ENCODE data around the gene P3H2.

Gene P3H2

DNA sequence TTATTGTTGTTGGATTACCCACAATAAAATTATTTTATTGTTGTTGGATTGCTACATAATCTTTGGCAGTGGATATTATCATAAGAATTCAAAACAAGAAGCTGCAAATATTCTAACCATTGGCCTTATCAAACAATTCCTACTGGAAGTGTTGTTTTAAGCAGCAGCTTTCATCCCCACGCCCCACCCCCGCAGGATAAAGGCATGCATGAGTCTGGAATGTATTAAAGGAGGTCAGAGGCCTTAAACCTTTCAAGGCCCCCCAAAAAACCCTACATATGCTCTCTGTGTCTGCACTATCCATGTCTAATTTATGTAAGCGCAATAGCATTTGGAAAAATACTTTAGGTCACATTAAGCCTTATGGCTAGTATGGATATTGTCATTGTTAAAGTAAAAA, 23.1 kb downstream of the P3H2 start:
- TF ChIP-seq, protein P1, sequence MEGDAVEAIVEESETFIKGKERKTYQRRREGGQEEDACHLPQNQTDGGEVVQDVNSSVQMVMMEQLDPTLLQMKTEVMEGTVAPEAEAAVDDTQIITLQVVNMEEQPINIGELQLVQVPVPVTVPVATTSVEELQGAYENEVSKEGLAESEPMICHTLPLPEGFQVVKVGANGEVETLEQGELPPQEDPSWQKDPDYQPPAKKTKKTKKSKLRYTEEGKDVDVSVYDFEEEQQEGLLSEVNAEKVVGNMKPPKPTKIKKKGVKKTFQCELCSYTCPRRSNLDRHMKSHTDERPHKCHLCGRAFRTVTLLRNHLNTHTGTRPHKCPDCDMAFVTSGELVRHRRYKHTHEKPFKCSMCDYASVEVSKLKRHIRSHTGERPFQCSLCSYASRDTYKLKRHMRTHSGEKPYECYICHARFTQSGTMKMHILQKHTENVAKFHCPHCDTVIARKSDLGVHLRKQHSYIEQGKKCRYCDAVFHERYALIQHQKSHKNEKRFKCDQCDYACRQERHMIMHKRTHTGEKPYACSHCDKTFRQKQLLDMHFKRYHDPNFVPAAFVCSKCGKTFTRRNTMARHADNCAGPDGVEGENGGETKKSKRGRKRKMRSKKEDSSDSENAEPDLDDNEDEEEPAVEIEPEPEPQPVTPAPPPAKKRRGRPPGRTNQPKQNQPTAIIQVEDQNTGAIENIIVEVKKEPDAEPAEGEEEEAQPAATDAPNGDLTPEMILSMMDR (conservative IDR thresholded peaks at IDR 0.05; ENCODE audit: low read depth, low read length): no peak
- no peak overlapping the region for H3K4me3 ChIP-seq (ENCODE audit: low read depth, low read length)
- peak; percentile 26 for DNase-seq (ENCODE audit: low read depth)

DNA sequence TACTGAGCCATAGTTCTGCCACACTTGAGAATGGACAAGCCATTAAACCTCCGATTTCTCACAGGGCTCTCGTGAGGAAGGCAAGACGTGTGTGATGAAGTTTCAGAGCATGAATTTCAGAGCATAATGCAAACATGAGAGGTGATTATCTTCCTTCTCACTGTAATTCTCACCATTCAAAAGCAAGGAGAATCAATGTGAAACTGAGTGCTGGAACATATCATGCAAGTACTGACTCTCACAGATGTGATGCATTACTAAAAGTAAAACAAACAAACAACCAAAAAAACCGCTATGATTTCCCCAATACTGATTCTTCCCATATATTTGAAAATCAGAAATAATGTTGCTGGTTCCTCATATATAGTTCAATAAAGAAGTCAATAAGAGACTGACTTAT, 23.7 kb downstream of the P3H2 start:
- DNase-seq (ENCODE audit: low read depth): no peak
- H3K4me3 ChIP-seq (ENCODE audit: low read depth, low read length): no peak overlapping the region
- TF ChIP-seq, protein P1 (conservative IDR thresholded peaks at IDR 0.05; ENCODE audit: low read depth, low read length): no peak

DNA sequence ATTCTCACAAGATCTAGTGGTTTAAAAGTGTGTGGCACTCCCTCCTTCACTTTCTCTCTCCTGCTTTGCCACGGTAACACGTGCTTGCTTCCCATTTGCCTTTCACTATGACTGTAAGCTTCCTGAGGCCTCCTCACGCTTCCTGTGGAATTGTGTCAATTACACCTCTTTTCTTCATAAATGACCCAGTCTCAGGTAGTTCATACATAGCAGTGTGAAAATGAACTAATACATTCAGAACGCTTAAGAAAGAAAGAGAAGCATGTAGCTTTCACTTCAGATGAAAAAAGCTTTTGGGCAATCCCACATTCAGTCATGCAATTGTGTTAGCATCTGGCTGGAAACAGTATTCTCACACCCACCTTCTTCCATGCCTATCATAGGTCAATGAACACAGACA, 24.4 kb downstream of the P3H2 start:
- TF ChIP-seq, protein P1 (conservative IDR thresholded peaks at IDR 0.05; ENCODE audit: low read depth, low read length): no peak
- no peak overlapping the region for H3K4me3 ChIP-seq (ENCODE audit: low read depth, low read length)
- DNase-seq (ENCODE audit: low read depth): no peak

DNA sequence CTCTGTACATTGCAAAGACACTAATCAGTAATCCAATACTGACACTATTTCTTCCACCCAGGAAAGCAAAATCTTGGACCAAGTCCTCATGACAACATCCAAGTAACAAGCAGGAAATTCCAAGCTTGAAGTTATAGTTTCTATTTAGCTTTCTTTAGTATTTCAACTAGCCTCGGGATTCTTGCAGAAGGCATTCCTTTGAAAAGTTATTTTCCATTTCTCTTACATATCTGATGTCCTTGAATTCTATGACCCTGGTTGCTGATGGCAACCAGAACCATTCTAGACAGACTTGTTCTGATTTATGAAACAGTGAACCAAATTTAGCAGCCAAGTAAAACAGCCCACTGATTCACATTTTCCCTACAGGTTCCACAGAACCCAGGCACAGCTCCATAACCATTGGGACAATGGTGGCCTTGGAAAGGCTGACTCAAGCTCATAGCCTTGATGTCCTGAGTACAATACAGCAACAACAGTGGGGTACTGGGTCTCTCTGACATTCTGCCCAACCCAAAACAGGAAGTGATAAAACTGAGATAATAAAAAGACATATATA, 26.5 kb downstream of the P3H2 start:
- no peak overlapping the region for H3K4me3 ChIP-seq (ENCODE audit: low read depth, low read length)
- TF ChIP-seq, protein P1 (conservative IDR thresholded peaks at IDR 0.05; ENCODE audit: low read depth, low read length): no peak

DNA sequence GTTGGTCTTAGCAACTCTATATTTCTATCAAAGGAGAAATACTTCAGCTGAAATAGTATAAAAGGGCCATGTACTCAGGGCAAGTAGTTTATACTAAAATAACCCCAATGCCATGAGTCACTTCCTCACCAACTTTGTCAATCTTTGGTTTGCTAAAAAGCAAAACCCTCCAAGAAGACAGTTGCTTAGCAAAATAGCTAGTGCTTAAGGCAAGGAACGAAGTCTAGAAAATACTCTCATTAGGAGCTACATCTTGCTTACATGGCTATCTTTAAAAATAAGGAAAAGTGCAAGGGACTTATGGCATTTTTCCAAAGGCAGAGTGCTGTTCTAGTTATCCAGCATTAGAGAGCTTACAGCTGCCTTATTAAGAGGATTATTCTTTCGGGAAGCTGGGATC, 28.4 kb downstream of the P3H2 start:
- peak; percentile 82 for DNase-seq (ENCODE audit: low read depth)
- H3K4me3 ChIP-seq (ENCODE audit: low read depth, low read length): no peak overlapping the region
- TF ChIP-seq, protein P1 (conservative IDR thresholded peaks at IDR 0.05; ENCODE audit: low read depth, low read length): no peak

More for the DNA sequence above, 26.5 kb downstream of the P3H2 start:
- DNase-seq (ENCODE audit: low read depth): peak; percentile 71

DNA sequence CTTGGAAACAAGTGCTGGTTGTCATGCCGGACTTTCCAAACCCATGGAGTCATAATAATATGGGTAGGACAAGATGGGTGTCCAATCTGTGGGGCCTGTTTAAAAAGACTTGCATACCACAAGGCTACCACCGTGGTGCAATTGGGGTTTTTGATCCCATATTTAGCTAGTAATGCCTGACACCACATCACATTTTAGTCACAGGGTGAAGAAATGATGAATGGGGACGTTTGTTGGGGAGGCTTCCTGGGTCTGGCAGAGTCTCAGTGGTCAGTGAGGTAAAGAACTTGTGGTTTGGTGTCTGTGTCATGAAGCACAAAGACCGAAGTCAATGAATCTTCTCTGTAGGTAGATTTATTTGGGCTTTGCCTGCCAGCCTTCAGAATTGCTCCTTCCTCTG, 31.0 kb downstream of the P3H2 start:
- H3K4me3 ChIP-seq (ENCODE audit: low read depth, low read length): no peak overlapping the region
- DNase-seq (ENCODE audit: low read depth): no peak
- TF ChIP-seq, protein P1 (conservative IDR thresholded peaks at IDR 0.05; ENCODE audit: low read depth, low read length): no peak

DNA sequence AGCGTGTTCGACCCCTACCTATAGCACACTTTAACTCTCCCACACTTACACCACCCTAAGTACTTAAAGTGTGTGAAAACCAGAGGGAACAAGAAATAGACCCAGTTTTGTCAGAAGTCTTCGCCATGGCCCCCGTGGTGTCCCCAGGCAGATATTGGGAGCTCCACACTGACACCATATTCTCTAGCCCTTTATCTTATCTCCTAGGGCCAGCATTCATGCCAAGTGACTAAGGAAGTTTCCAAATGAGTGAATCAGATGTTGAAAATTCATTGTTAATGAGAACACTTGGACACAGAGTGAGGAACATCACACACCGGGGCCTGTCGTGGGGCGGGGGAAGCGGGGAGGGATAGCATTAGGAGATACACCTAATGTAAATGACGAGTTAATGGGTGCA, 31.8 kb downstream of the P3H2 start:
- no peak overlapping the region for H3K4me3 ChIP-seq (ENCODE audit: low read depth, low read length)
- TF ChIP-seq, protein P1 (conservative IDR thresholded peaks at IDR 0.05; ENCODE audit: low read depth, low read length): no peak
- DNase-seq (ENCODE audit: low read depth): peak; percentile 36

Measured in choroid plexus epithelial cell (primary cell).